ENCODE results near the gene PRKD3.

- TF ChIP-seq, protein P1, sequence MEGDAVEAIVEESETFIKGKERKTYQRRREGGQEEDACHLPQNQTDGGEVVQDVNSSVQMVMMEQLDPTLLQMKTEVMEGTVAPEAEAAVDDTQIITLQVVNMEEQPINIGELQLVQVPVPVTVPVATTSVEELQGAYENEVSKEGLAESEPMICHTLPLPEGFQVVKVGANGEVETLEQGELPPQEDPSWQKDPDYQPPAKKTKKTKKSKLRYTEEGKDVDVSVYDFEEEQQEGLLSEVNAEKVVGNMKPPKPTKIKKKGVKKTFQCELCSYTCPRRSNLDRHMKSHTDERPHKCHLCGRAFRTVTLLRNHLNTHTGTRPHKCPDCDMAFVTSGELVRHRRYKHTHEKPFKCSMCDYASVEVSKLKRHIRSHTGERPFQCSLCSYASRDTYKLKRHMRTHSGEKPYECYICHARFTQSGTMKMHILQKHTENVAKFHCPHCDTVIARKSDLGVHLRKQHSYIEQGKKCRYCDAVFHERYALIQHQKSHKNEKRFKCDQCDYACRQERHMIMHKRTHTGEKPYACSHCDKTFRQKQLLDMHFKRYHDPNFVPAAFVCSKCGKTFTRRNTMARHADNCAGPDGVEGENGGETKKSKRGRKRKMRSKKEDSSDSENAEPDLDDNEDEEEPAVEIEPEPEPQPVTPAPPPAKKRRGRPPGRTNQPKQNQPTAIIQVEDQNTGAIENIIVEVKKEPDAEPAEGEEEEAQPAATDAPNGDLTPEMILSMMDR (IDR thresholded peaks at IDR 0.05) = no peak
- TF ChIP-seq POLR2A (IDR thresholded peaks at IDR 0.05) (no peak), POLR2AphosphoS5 (IDR thresholded peaks at IDR 0.05; ENCODE audit: insufficient read depth in 1 of 2, low read depth in 1 of 2) (no peak)
These were observed 18.1 kb upstream of the PRKD3 start for GRCh38 chr2:37342591-37343220.

Data from vagina (tissue), 2 donors.